ENCODE measurements around the gene STEAP1B.

- TF ChIP-seq, protein P1, sequence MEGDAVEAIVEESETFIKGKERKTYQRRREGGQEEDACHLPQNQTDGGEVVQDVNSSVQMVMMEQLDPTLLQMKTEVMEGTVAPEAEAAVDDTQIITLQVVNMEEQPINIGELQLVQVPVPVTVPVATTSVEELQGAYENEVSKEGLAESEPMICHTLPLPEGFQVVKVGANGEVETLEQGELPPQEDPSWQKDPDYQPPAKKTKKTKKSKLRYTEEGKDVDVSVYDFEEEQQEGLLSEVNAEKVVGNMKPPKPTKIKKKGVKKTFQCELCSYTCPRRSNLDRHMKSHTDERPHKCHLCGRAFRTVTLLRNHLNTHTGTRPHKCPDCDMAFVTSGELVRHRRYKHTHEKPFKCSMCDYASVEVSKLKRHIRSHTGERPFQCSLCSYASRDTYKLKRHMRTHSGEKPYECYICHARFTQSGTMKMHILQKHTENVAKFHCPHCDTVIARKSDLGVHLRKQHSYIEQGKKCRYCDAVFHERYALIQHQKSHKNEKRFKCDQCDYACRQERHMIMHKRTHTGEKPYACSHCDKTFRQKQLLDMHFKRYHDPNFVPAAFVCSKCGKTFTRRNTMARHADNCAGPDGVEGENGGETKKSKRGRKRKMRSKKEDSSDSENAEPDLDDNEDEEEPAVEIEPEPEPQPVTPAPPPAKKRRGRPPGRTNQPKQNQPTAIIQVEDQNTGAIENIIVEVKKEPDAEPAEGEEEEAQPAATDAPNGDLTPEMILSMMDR (IDR thresholded peaks at IDR 0.05; ENCODE audit: extremely low read depth in 1 of 2, insufficient read depth in 1 of 2, low read depth in 1 of 2, low read length in 2 of 2) = no peak
- TF ChIP-seq GATA2 (IDR thresholded peaks at IDR 0.05; ENCODE audit: insufficient read depth, insufficient read length, low read depth, low read length) (no peak), POLR2AphosphoS5 (IDR thresholded peaks at IDR 0.05; ENCODE audit: insufficient read depth, low read depth, low read length) (no peak), JUN (IDR thresholded peaks at IDR 0.05; ENCODE audit: borderline replicate concordance, insufficient read depth, insufficient read length, low read depth) (no peak), EZH2 (IDR thresholded peaks at IDR 0.05; ENCODE audit: borderline replicate concordance, low read depth, low read length, severe bottlenecking) (no peak), POLR2A (IDR thresholded peaks at IDR 0.05; ENCODE audit: low read depth, low read length) (no peak)
- TF ChIP-seq, protein P2, sequence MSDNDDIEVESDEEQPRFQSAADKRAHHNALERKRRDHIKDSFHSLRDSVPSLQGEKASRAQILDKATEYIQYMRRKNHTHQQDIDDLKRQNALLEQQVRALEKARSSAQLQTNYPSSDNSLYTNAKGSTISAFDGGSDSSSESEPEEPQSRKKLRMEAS (IDR thresholded peaks at IDR 0.05; ENCODE audit: insufficient read depth, insufficient read length) = no peak
Measured at GRCh38 chr7:22399546-22399945, 100.4 kb downstream of the STEAP1B start.
